ENCODE measurements around the gene TRH. TPM values are rescaled to one million over a fixed set of nuclear protein-coding genes. Genes with fewer than 3 reads are reported as not detected.

The TRH gene
- total RNA-seq, result not detected

GRCh38 chr3:129974564-129974832 is at the start of gene TRH:
TRH (plus strand) TSS chr3:129974720; CDS start chr3:129975817, 1,097 bp downstream.
- POLR2A ChIA-PET, result no interaction called here
- intact Hi-C loops (cut with micrococcal nuclease), result no loop called here
- Mint-ChIP-seq H3K9me3 (no peaks in the 10 kb centered on the region), H3K4me3 (peak within 1 kb of the TSS; percentile 62), H3K27ac (no peak within 1 kb of the TSS), H3K27me3 (peaks cover 48% of the 10 kb centered on the region), H3K4me1 (ENCODE audit: low read depth) (peaks cover 7% of the 10 kb centered on the region), H3K36me3 (no peaks in the 10 kb centered on the region)
- CTCF ChIA-PET, result interaction anchor here (1.3 kb wide), 1 partner anchor 32 kb away, joined by 3 read pairs; no protein-coding TSS in a partner anchor
- no peak for DNase-seq

GRCh38 chr3:129927072-129927471 is 47.4 kb upstream of the TRH start:
- Mint-ChIP-seq H3K27ac (no peak overlapping the region), H3K36me3 (peaks cover 8% of the 10 kb centered on the region), H3K9me3 (peaks cover 19% of the 10 kb centered on the region), H3K4me1 (ENCODE audit: low read depth) (no peaks in the 10 kb centered on the region), H3K27me3 (peaks cover 8% of the 10 kb centered on the region), H3K4me3 (no peak overlapping the region)
- DNase-seq, result no peak
- CTCF ChIA-PET, result interaction anchor here (0.6 to 1.9 kb wide), 3 partner anchors 11 to 244 kb away, joined by 3 to 8 read pairs (median 7); no protein-coding TSS in a partner anchor
- POLR2A ChIA-PET, result no interaction called here
- intact Hi-C loops (cut with micrococcal nuclease), result no loop called here

- ChIA-PET CTCF (interaction anchor here (0.7 kb wide), 1 partner anchor 862 kb away, joined by 3 read pairs; no protein-coding TSS in a partner anchor), POLR2A (interaction anchor here (0.6 kb wide), 1 partner anchor 166 kb away, joined by 4 read pairs; no protein-coding TSS in a partner anchor)
- H3K4me3 Mint-ChIP-seq, result no peak overlapping the region
- no peaks in the 10 kb centered on the region for H3K4me1 Mint-ChIP-seq (ENCODE audit: low read depth)
- peaks cover 8% of the 10 kb centered on the region for H3K36me3 Mint-ChIP-seq
- peaks cover 19% of the 10 kb centered on the region for H3K9me3 Mint-ChIP-seq
- DNase-seq, result no peak
- no peak overlapping the region for H3K27ac Mint-ChIP-seq
- intact Hi-C loops (cut with micrococcal nuclease), result no loop called here
- H3K27me3 Mint-ChIP-seq, result peaks cover 7% of the 10 kb centered on the region
Observed at GRCh38 chr3:129929383-129929782, 45.1 kb upstream of the TRH start.

- Mint-ChIP-seq H3K36me3 (peaks cover 6% of the 10 kb centered on the region), H3K4me3 (no peak overlapping the region), H3K27me3 (peaks cover 5% of the 10 kb centered on the region), H3K4me1 (ENCODE audit: low read depth) (peaks cover 6% of the 10 kb centered on the region), H3K9me3 (peaks cover 15% of the 10 kb centered on the region), H3K27ac (no peak overlapping the region)
- intact Hi-C loops (cut with micrococcal nuclease), result loop anchor here (5.0 kb wide), 1 partner anchor 106 kb away; no protein-coding TSS in a partner anchor
- POLR2A ChIA-PET, result no interaction called here
- CTCF ChIA-PET, result interaction anchor here (0.9 to 3.0 kb wide), 11 partner anchors 8 to 443 kb away, joined by 3 to 18 read pairs (median 4); no protein-coding TSS in a partner anchor
- DNase-seq, result no peak
Observed at GRCh38 chr3:129933471-129933870, 41.0 kb upstream of the TRH start.

GRCh38 chr3:129934234-129935123 is 40.0 kb upstream of the TRH start:
- no peak overlapping the region for H3K27ac Mint-ChIP-seq
- DNase-seq, result peak; percentile 31
- peaks cover 4% of the 10 kb centered on the region for H3K27me3 Mint-ChIP-seq
- CTCF ChIA-PET, result interaction anchor here (0.7 to 3.0 kb wide), 19 partner anchors 9 to 551 kb away, joined by 3 to 18 read pairs (median 4); no protein-coding TSS in a partner anchor
- H3K4me3 Mint-ChIP-seq, result no peak overlapping the region
- peaks cover 4% of the 10 kb centered on the region for H3K36me3 Mint-ChIP-seq
- intact Hi-C loops (cut with micrococcal nuclease), result loop anchor here (1.0 to 5.0 kb wide), 5 partner anchors 107 to 444 kb away; no protein-coding TSS in a partner anchor
- H3K9me3 Mint-ChIP-seq, result peaks cover 10% of the 10 kb centered on the region
- POLR2A ChIA-PET, result no interaction called here
- peaks cover 6% of the 10 kb centered on the region for H3K4me1 Mint-ChIP-seq (ENCODE audit: low read depth)

GRCh38 chr3:129936757-129937156 is 37.8 kb upstream of the TRH start:
- POLR2A ChIA-PET, result no interaction called here
- Mint-ChIP-seq H3K27ac (no peak overlapping the region), H3K4me1 (ENCODE audit: low read depth) (peaks cover 6% of the 10 kb centered on the region), H3K27me3 (peaks cover 1% of the 10 kb centered on the region), H3K4me3 (peak overlapping the region; percentile 62), H3K36me3 (no peaks in the 10 kb centered on the region), H3K9me3 (no peaks in the 10 kb centered on the region)
- DNase-seq, result peak; percentile 44
- intact Hi-C loops (cut with micrococcal nuclease), result loop anchor here (5.0 kb wide), 1 partner anchor 176 kb away; no protein-coding TSS in a partner anchor
- CTCF ChIA-PET, result interaction anchor here (0.6 kb wide), 1 partner anchor 1356 kb away, joined by 5 read pairs; no protein-coding TSS in a partner anchor

GRCh38 chr3:129937717-129938116 is 36.8 kb upstream of the TRH start:
- Mint-ChIP-seq H3K4me3 (no peak overlapping the region), H3K9me3 (no peaks in the 10 kb centered on the region), H3K27me3 (peaks cover 3% of the 10 kb centered on the region), H3K36me3 (no peaks in the 10 kb centered on the region), H3K4me1 (ENCODE audit: low read depth) (peaks cover 6% of the 10 kb centered on the region), H3K27ac (no peak overlapping the region)
- POLR2A ChIA-PET, result no interaction called here
- DNase-seq, result no peak
- intact Hi-C loops (cut with micrococcal nuclease), result loop anchor here (5.0 kb wide), 1 partner anchor 175 kb away; no protein-coding TSS in a partner anchor
- CTCF ChIA-PET, result interaction anchor here (0.6 to 1.2 kb wide), 2 partner anchors 10 to 532 kb away, joined by 3 to 7 read pairs; no protein-coding TSS in a partner anchor

GRCh38 chr3:129938140-129938930 is 36.2 kb upstream of the TRH start:
- ChIA-PET CTCF (interaction anchor here (0.6 to 1.2 kb wide), 3 partner anchors 11 to 532 kb away, joined by 3 to 7 read pairs (median 3); no protein-coding TSS in a partner anchor), POLR2A (no interaction called here)
- H3K9me3 Mint-ChIP-seq, result no peaks in the 10 kb centered on the region
- H3K4me1 Mint-ChIP-seq (ENCODE audit: low read depth), result peaks cover 6% of the 10 kb centered on the region
- no peak overlapping the region for H3K4me3 Mint-ChIP-seq
- DNase-seq, result no peak
- no peak overlapping the region for H3K27ac Mint-ChIP-seq
- H3K36me3 Mint-ChIP-seq, result no peaks in the 10 kb centered on the region
- intact Hi-C loops (cut with micrococcal nuclease), result loop anchor here (5.0 kb wide), 1 partner anchor 174 kb away; no protein-coding TSS in a partner anchor
- H3K27me3 Mint-ChIP-seq, result peaks cover 3% of the 10 kb centered on the region

- no peak overlapping the region for H3K27ac Mint-ChIP-seq
- DNase-seq, result no peak
- no peaks in the 10 kb centered on the region for H3K9me3 Mint-ChIP-seq
- peaks cover 6% of the 10 kb centered on the region for H3K4me1 Mint-ChIP-seq (ENCODE audit: low read depth)
- POLR2A ChIA-PET, result no interaction called here
- H3K4me3 Mint-ChIP-seq, result no peak overlapping the region
- intact Hi-C loops (cut with micrococcal nuclease), result loop anchor here (10.0 kb wide), 1 partner anchor 155 kb away; no protein-coding TSS in a partner anchor
- H3K27me3 Mint-ChIP-seq, result peaks cover 1% of the 10 kb centered on the region
- CTCF ChIA-PET, result interaction anchor here (0.8 to 2.2 kb wide), 5 partner anchors 8 to 165 kb away, joined by 3 to 9 read pairs (median 4); no protein-coding TSS in a partner anchor
- H3K36me3 Mint-ChIP-seq, result no peaks in the 10 kb centered on the region
Observed at GRCh38 chr3:129940086-129940485, 34.4 kb upstream of the TRH start.

- Mint-ChIP-seq H3K27ac (no peak overlapping the region), H3K4me3 (no peak overlapping the region), H3K9me3 (peaks cover 7% of the 10 kb centered on the region), H3K27me3 (peaks cover 3% of the 10 kb centered on the region), H3K36me3 (no peaks in the 10 kb centered on the region), H3K4me1 (ENCODE audit: low read depth) (no peaks in the 10 kb centered on the region)
- ChIA-PET CTCF (interaction anchor here (0.5 to 2.2 kb wide), 16 partner anchors 15 to 1412 kb away, joined by 3 to 15 read pairs (median 5); partner anchors contain the start of gene TRH), POLR2A (no interaction called here)
- intact Hi-C loops (cut with micrococcal nuclease), result loop anchor here (10.0 kb wide), 1 partner anchor 153 kb away; no protein-coding TSS in a partner anchor
- peak; percentile 53 for DNase-seq
Observed at GRCh38 chr3:129942296-129942695, 32.2 kb upstream of the TRH start.

- no peak for DNase-seq
- intact Hi-C loops (cut with micrococcal nuclease), result loop anchor here (10.0 kb wide), 1 partner anchor 152 kb away; no protein-coding TSS in a partner anchor
- ChIA-PET POLR2A (no interaction called here), CTCF (interaction anchor here (1.1 to 2.2 kb wide), 9 partner anchors 9 to 560 kb away, joined by 3 to 15 read pairs (median 5); no protein-coding TSS in a partner anchor)
- no peaks in the 10 kb centered on the region for H3K4me1 Mint-ChIP-seq (ENCODE audit: low read depth)
- H3K36me3 Mint-ChIP-seq, result no peaks in the 10 kb centered on the region
- H3K27ac Mint-ChIP-seq, result no peak overlapping the region
- peaks cover 6% of the 10 kb centered on the region for H3K27me3 Mint-ChIP-seq
- H3K9me3 Mint-ChIP-seq, result peaks cover 10% of the 10 kb centered on the region
- H3K4me3 Mint-ChIP-seq, result no peak overlapping the region
Observed at GRCh38 chr3:129943020-129943419, 31.5 kb upstream of the TRH start.

Measured in activated CD4-positive, alpha-beta memory T cell treated with anti-CD3 and anti-CD28 coated beads for 36 hours (primary cell).